ENCODE data around the gene ASCC1.

DNA sequence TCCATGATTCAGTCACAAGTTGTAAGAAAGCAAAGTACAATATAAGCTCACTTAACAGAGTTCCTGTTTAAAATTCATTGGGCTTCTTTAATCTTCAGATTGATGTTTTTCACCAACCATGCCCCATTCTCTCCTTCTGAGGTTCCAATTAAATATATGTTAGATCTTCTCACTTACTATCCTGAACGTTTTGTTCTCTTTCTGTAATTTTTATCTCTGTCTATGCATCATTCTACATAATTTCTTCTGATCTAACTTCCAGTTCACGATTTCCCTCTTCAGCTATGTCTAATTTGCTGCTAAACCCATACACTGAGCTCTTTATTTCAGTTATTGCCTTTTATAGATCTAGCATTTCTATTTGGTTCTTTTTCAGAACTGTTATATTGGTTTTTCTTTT lies 99.7 kb downstream of the ASCC1 start:
- TF ChIP-seq, protein P1, sequence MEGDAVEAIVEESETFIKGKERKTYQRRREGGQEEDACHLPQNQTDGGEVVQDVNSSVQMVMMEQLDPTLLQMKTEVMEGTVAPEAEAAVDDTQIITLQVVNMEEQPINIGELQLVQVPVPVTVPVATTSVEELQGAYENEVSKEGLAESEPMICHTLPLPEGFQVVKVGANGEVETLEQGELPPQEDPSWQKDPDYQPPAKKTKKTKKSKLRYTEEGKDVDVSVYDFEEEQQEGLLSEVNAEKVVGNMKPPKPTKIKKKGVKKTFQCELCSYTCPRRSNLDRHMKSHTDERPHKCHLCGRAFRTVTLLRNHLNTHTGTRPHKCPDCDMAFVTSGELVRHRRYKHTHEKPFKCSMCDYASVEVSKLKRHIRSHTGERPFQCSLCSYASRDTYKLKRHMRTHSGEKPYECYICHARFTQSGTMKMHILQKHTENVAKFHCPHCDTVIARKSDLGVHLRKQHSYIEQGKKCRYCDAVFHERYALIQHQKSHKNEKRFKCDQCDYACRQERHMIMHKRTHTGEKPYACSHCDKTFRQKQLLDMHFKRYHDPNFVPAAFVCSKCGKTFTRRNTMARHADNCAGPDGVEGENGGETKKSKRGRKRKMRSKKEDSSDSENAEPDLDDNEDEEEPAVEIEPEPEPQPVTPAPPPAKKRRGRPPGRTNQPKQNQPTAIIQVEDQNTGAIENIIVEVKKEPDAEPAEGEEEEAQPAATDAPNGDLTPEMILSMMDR (IDR thresholded peaks at IDR 0.05) = no peak
- TF ChIP-seq POLR2A (IDR thresholded peaks at IDR 0.05) = no peak
